BE2C (cell line): ENCODE measurements around the gene SCLT1.

Experiments
- DNase-seq: peaks from one replicate; pipeline ENCODE4 v3.0.0-alpha.2; 2020
- H3K27me3 ChIP-seq: fragments of 250-450 bp; sonication (Bioruptor Pico); 2 replicates; pipeline ENCODE4 v1.5.1; 2020; ENCODE audit warnings: mild to moderate bottlenecking
- H3K36me3 ChIP-seq: fragments of 250-450 bp; sonication (Bioruptor Pico); 2 replicates; pipeline ENCODE4 v1.5.1; 2020; ENCODE audit warnings: mild to moderate bottlenecking
- H3K4me1 ChIP-seq: fragments of 250-450 bp; sonication (Bioruptor Pico); 2 replicates; pipeline ENCODE4 v1.5.1; 2020
- H3K4me3 ChIP-seq: 2 replicates; pipeline ENCODE4 v1.5.1; 2011; ENCODE audit warnings: low read depth, low read length
- H3K9me3 ChIP-seq: fragments of 250-450 bp; sonication (Bioruptor Pico); 2 replicates; pipeline ENCODE4 v1.5.1; 2020
- CTCF ChIP-seq: IDR thresholded peaks from 2 replicates; pipeline ENCODE4 v1.5.1; 2012; ENCODE audit warnings: mild to moderate bottlenecking, low read depth, low read length

SCLT1 gene

GRCh38 chr4:128837679-128838078, 255.7 kb downstream of the SCLT1 start:
- Histone ChIP-seq H3K4me3 (no peak overlapping the region), H3K36me3 (peaks cover 3% of the 10 kb centered on the region), H3K9me3 (no peaks in the 10 kb centered on the region), H3K4me1 (no peaks in the 10 kb centered on the region), H3K27me3 (no peaks in the 10 kb centered on the region)
- TF ChIP-seq CTCF: no peak
- DNase-seq: no peak

GRCh38 chr4:128837198-128837597, 256.1 kb downstream of the SCLT1 start:
- Histone ChIP-seq H3K27me3 (no peaks in the 10 kb centered on the region), H3K9me3 (no peaks in the 10 kb centered on the region), H3K36me3 (peaks cover 3% of the 10 kb centered on the region), H3K4me3 (no peak overlapping the region), H3K4me1 (no peaks in the 10 kb centered on the region)
- TF ChIP-seq CTCF: no peak
- DNase-seq: no peak

- TF ChIP-seq CTCF: no peak
- Histone ChIP-seq H3K9me3 (no peaks in the 10 kb centered on the region), H3K36me3 (no peaks in the 10 kb centered on the region; the same call in none of the 2 replicates), H3K27me3 (no peaks in the 10 kb centered on the region), H3K4me1 (peaks cover 3% of the 10 kb centered on the region; the same call in 1 of the 2 replicates), H3K4me3 (no peak overlapping the region)
- DNase-seq: no peak
These were observed 257.7 kb downstream of the SCLT1 start for GRCh38 chr4:128835498-128836222.
